GM23338 (cell line): Measurements from ENCODE around the gene SCIMP. TPM values are rescaled to one million over a fixed set of nuclear protein-coding genes. Genes with fewer than 3 reads are reported as not detected.

Source experiments
- ATAC-seq: fragments of 200-7000 bp; cut with Tn5 transposase; 3 replicates; pipeline ENCODE4 v1.9.1; 2020
- DNase-seq: peaks from one replicate; pipeline ENCODE4 v3.0.0-alpha.2; 2015; ENCODE audit warnings: low spot score
- H2AFZ ChIP-seq: fragments of 200-600 bp; sonication (generic); 2 replicates; pipeline ENCODE4 v1.8.0; 2016; ENCODE audit warnings: antibody characterized with exemption, mild to moderate bottlenecking, moderate library complexity
- H3F3A ChIP-seq: fragments of 200-600 bp; sonication (generic); replicated peaks from 2 replicates; pipeline ENCODE4 v1.8.0; 2017; ENCODE audit warnings: antibody characterized with exemption, mixed run types, low read depth
- H3K27ac ChIP-seq: fragments of 200-600 bp; sonication (generic); 2 replicates; pipeline ENCODE4 v1.6.1; 2016; ENCODE audit warnings: low read depth
- H3K27me3 ChIP-seq: fragments of 200-600 bp; sonication (generic); 2 replicates; pipeline ENCODE4 v1.8.0; 2016; ENCODE audit warnings: mild to moderate bottlenecking, mixed run types, moderate library complexity; ENCODE audit not compliant: insufficient read depth
- H3K36me3 ChIP-seq: fragments of 200-600 bp; sonication (generic); 2 replicates; pipeline ENCODE4 v1.8.0; 2016; ENCODE audit warnings: mild to moderate bottlenecking; ENCODE audit not compliant: insufficient read depth
- H3K4me1 ChIP-seq: fragments of 200-600 bp; sonication (generic); 2 replicates; pipeline ENCODE4 v1.8.0; 2016; ENCODE audit warnings: mild to moderate bottlenecking, moderate library complexity; ENCODE audit not compliant: insufficient read depth
- H3K4me2 ChIP-seq: fragments of 200-600 bp; sonication (generic); 2 replicates; pipeline ENCODE4 v1.7.1; 2017; ENCODE audit warnings: mixed run types
- H3K4me3 ChIP-seq: fragments of 200-600 bp; sonication (generic); 2 replicates; pipeline ENCODE4 v1.6.1; 2016; ENCODE audit warnings: mixed run types
- H3K79me2 ChIP-seq: fragments of 200-600 bp; sonication (generic); replicated peaks from 2 replicates; pipeline ENCODE4 v1.8.0; 2017; ENCODE audit warnings: mild to moderate bottlenecking; ENCODE audit not compliant: insufficient read depth
- H3K9me2 ChIP-seq: fragments of 200-600 bp; sonication (generic); 2 replicates; pipeline ENCODE4 v1.8.0; 2017; ENCODE audit not compliant: insufficient read depth
- H4K20me1 ChIP-seq: fragments of 200-600 bp; sonication (generic); replicated peaks from 2 replicates; pipeline ENCODE4 v1.8.0; 2017; ENCODE audit warnings: mild to moderate bottlenecking; ENCODE audit not compliant: insufficient read depth
- H3K27ac Mint-ChIP-seq: 2 replicates; pipeline ENCODE4 v1.8.0; 2020; ENCODE audit warnings: inconsistent platforms, mild to moderate bottlenecking, moderate library complexity, mixed read lengths
- H3K27me3 Mint-ChIP-seq: 3 replicates; pipeline ENCODE4 v1.8.0; 2022; ENCODE audit warnings: low read depth, mild to moderate bottlenecking, moderate library complexity, mixed read lengths, inconsistent platforms; ENCODE audit not compliant: insufficient read depth, poor library complexity
- H3K36me3 Mint-ChIP-seq: 3 replicates; pipeline ENCODE4 v1.8.0; 2021; ENCODE audit warnings: low read depth, mild to moderate bottlenecking, inconsistent platforms, moderate library complexity, mixed read lengths
- H3K4me1 Mint-ChIP-seq: 3 replicates; pipeline ENCODE4 v1.8.0; 2020; ENCODE audit warnings: mild to moderate bottlenecking, inconsistent platforms, mixed read lengths
- H3K4me3 Mint-ChIP-seq: 3 replicates; pipeline ENCODE4 v1.8.0; 2021; ENCODE audit warnings: moderate library complexity, mild to moderate bottlenecking, inconsistent platforms, mixed read lengths
- H3K9me3 Mint-ChIP-seq: 3 replicates; pipeline ENCODE4 v1.8.0; 2020; ENCODE audit warnings: moderate library complexity, mild to moderate bottlenecking, inconsistent platforms, mixed read lengths
- CREB1 ChIP-seq: fragments of 250-450 bp; sonication (Bioruptor Pico); IDR thresholded peaks from 2 replicates; pipeline ENCODE4 v1.5.0; 2020; ENCODE audit warnings: low read depth, mild to moderate bottlenecking, moderate library complexity
- EZH2 ChIP-seq: fragments of 200-600 bp; sonication (generic); IDR thresholded peaks from one replicate; pipeline ENCODE4 v1.8.0; 2017; ENCODE audit warnings: antibody characterized with exemption, mild to moderate bottlenecking, low read depth; ENCODE audit not compliant: unreplicated experiment
- EZH2phosphoT487 ChIP-seq: fragments of 200-600 bp; sonication (generic); IDR thresholded peaks from one replicate; pipeline ENCODE4 v1.8.1; 2018; ENCODE audit warnings: antibody characterized with exemption; ENCODE audit not compliant: unreplicated experiment
- JUNB ChIP-seq: IDR thresholded peaks from one replicate; pipeline ENCODE4 v1.6.1; 2016; ENCODE audit warnings: antibody characterized with exemption; ENCODE audit not compliant: unreplicated experiment
- NANOG ChIP-seq: IDR thresholded peaks from 2 replicates; pipeline ENCODE4 v1.6.1; 2016; ENCODE audit warnings: antibody characterized with exemption, borderline replicate concordance
- POLR2AphosphoS5 ChIP-seq: IDR thresholded peaks from 2 replicates; pipeline ENCODE4 v1.6.1; 2016; ENCODE audit warnings: antibody characterized with exemption, low read depth
- STAT1 ChIP-seq: IDR thresholded peaks from one replicate; pipeline ENCODE4 v1.6.1; 2016; ENCODE audit warnings: antibody characterized with exemption; ENCODE audit not compliant: unreplicated experiment
- ZNF114 ChIP-seq: fragments of 250-450 bp; sonication (Bioruptor Pico); IDR thresholded peaks from 2 replicates; pipeline ENCODE4 v1.5.0; 2020; ENCODE audit warnings: mild to moderate bottlenecking, moderate library complexity
- ZNF331 ChIP-seq: fragments of 250-450 bp; sonication (Bioruptor Pico); IDR thresholded peaks from 2 replicates; pipeline ENCODE4 v1.5.0; 2020; ENCODE audit warnings: low read depth, mild to moderate bottlenecking, moderate library complexity
- polyA plus RNA-seq: library from polyadenylated mRNA; unstranded; fragments of >200 nt; fragmentation: Nextera tagmentation; extraction: Ambion mirVana; gene quantifications from 2 replicates; pipeline ENCODE4 v1.2.1, GENCODE V29; 2016
- total RNA-seq: library from RNA; depleted of rRNA; stranded (reverse); fragments of >200 nt; shearing (Covaris generic); gene quantifications from 2 replicates; pipeline ENCODE4 v1.2.3, GENCODE V29; 2014
- TF ChIP-seq, protein P1 (sequence below): IDR thresholded peaks from one replicate; pipeline ENCODE4 v1.6.1; 2018; ENCODE audit warnings: antibody characterized with exemption; ENCODE audit not compliant: unreplicated experiment
- TF ChIP-seq, protein P2 (sequence below): fragments of 250-450 bp; sonication (Bioruptor Pico); IDR thresholded peaks from 2 replicates; pipeline ENCODE4 v1.5.0; 2020; ENCODE audit warnings: mild to moderate bottlenecking, moderate library complexity
- TF ChIP-seq, protein P3 (sequence below): IDR thresholded peaks from 2 replicates; pipeline ENCODE4 v1.6.1; 2016; ENCODE audit warnings: antibody characterized with exemption
- TF ChIP-seq, protein P4 (sequence below), 2 experiments: fragments of 200-600 bp in 1 of 2; sonication (generic) in 1 of 2; conservative IDR thresholded peaks; 2 replicates each; pipeline versions ENCODE4 v1.5.1 to v1.6.1; 2016 to 2017; ENCODE audit warnings: antibody characterized with exemption in 2 of 2, low read depth in 2 of 2, mild to moderate bottlenecking in 2 of 2, moderate library complexity in 1 of 2

The SCIMP gene
- total and polyA plus RNA-seq, 2 experiments from 2014 or later: 0.36 TPM; not detected in 1

DNA sequence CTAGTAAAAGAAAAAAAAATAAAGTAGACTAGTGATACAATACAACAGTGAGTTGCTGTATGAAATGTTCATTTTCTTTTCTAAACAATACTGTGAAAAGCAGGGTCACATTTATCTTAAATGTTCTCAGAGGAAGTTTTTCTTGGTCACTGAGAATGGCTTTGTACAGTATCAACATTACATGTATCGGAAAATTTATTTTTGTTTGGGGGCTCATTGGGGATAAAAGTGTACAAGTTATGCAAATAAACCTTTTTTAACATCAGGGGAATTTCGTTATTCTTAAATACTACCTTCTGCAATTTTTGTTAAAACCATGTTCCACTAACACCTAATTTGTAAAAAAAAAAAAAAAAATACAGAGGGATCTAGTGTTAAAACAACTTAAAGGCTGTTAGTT lies 34.3 kb downstream of the SCIMP start:
- Mint-ChIP-seq H3K36me3 (no peaks in the 10 kb centered on the region), H3K4me3 (no peak overlapping the region), H3K9me3 (peaks cover 5% of the 10 kb centered on the region), H3K27me3 (peaks cover 3% of the 10 kb centered on the region), H3K4me1 (no peaks in the 10 kb centered on the region; the same call in 2 of the 3 replicates), H3K27ac (no peak overlapping the region)
- DNase-seq (no peak), ATAC-seq (no peak)
- Histone ChIP-seq H3K4me1 (no peaks in the 10 kb centered on the region), H3F3A (no peaks in the 10 kb centered on the region), H3K36me3 (no peaks in the 10 kb centered on the region), H4K20me1 (no peaks in the 10 kb centered on the region), H3K27me3 (no peaks in the 10 kb centered on the region), H3K27ac (no peak overlapping the region), H3K79me2 (no peaks in the 10 kb centered on the region), H3K4me2 (no peak overlapping the region), H2AFZ (no peak overlapping the region), H3K4me3 (no peak overlapping the region), H3K9me2 (no peaks in the 10 kb centered on the region)
- TF ChIP-seq, protein P1, sequence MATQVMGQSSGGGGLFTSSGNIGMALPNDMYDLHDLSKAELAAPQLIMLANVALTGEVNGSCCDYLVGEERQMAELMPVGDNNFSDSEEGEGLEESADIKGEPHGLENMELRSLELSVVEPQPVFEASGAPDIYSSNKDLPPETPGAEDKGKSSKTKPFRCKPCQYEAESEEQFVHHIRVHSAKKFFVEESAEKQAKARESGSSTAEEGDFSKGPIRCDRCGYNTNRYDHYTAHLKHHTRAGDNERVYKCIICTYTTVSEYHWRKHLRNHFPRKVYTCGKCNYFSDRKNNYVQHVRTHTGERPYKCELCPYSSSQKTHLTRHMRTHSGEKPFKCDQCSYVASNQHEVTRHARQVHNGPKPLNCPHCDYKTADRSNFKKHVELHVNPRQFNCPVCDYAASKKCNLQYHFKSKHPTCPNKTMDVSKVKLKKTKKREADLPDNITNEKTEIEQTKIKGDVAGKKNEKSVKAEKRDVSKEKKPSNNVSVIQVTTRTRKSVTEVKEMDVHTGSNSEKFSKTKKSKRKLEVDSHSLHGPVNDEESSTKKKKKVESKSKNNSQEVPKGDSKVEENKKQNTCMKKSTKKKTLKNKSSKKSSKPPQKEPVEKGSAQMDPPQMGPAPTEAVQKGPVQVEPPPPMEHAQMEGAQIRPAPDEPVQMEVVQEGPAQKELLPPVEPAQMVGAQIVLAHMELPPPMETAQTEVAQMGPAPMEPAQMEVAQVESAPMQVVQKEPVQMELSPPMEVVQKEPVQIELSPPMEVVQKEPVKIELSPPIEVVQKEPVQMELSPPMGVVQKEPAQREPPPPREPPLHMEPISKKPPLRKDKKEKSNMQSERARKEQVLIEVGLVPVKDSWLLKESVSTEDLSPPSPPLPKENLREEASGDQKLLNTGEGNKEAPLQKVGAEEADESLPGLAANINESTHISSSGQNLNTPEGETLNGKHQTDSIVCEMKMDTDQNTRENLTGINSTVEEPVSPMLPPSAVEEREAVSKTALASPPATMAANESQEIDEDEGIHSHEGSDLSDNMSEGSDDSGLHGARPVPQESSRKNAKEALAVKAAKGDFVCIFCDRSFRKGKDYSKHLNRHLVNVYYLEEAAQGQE: no peak
- TF ChIP-seq, protein P2, sequence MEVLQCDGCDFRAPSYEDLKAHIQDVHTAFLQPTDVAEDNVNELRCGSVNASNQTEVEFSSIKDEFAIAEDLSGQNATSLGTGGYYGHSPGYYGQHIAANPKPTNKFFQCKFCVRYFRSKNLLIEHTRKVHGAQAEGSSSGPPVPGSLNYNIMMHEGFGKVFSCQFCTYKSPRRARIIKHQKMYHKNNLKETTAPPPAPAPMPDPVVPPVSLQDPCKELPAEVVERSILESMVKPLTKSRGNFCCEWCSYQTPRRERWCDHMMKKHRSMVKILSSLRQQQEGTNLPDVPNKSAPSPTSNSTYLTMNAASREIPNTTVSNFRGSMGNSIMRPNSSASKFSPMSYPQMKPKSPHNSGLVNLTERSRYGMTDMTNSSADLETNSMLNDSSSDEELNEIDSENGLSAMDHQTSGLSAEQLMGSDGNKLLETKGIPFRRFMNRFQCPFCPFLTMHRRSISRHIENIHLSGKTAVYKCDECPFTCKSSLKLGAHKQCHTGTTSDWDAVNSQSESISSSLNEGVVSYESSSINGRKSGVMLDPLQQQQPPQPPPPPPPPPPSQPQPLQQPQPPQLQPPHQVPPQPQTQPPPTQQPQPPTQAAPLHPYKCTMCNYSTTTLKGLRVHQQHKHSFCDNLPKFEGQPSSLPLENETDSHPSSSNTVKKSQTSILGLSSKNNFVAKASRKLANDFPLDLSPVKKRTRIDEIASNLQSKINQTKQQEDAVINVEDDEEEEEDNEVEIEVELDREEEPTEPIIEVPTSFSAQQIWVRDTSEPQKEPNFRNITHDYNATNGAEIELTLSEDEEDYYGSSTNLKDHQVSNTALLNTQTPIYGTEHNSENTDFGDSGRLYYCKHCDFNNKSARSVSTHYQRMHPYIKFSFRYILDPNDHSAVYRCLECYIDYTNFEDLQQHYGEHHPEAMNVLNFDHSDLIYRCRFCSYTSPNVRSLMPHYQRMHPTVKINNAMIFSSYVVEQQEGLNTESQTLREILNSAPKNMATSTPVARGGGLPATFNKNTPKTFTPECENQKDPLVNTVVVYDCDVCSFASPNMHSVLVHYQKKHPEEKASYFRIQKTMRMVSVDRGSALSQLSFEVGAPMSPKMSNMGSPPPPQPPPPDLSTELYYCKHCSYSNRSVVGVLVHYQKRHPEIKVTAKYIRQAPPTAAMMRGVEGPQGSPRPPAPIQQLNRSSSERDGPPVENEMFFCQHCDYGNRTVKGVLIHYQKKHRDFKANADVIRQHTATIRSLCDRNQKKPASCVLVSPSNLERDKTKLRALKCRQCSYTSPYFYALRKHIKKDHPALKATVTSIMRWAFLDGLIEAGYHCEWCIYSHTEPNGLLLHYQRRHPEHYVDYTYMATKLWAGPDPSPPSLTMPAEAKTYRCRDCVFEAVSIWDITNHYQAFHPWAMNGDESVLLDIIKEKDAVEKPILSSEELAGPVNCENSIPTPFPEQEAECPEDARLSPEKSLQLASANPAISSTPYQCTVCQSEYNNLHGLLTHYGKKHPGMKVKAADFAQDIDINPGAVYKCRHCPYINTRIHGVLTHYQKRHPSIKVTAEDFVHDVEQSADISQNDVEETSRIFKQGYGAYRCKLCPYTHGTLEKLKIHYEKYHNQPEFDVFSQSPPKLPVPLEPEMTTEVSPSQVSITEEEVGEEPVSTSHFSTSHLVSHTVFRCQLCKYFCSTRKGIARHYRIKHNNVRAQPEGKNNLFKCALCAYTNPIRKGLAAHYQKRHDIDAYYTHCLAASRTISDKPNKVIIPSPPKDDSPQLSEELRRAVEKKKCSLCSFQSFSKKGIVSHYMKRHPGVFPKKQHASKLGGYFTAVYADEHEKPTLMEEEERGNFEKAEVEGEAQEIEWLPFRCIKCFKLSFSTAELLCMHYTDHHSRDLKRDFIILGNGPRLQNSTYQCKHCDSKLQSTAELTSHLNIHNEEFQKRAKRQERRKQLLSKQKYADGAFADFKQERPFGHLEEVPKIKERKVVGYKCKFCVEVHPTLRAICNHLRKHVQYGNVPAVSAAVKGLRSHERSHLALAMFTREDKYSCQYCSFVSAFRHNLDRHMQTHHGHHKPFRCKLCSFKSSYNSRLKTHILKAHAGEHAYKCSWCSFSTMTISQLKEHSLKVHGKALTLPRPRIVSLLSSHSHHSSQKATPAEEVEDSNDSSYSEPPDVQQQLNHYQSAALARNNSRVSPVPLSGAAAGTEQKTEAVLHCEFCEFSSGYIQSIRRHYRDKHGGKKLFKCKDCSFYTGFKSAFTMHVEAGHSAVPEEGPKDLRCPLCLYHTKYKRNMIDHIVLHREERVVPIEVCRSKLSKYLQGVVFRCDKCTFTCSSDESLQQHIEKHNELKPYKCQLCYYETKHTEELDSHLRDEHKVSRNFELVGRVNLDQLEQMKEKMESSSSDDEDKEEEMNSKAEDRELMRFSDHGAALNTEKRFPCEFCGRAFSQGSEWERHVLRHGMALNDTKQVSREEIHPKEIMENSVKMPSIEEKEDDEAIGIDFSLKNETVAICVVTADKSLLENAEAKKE (CRISPR knock-in tag): no peak
- TF ChIP-seq EZH2phosphoT487 (no peak), ZNF114 (CRISPR knock-in tag) (no peak), POLR2AphosphoS5 (no peak), CREB1 (CRISPR knock-in tag) (no peak), EZH2 (no peak), STAT1 (no peak), ZNF331 (CRISPR knock-in tag) (no peak), NANOG (no peak), JUNB (no peak)
- TF ChIP-seq, protein P3, sequence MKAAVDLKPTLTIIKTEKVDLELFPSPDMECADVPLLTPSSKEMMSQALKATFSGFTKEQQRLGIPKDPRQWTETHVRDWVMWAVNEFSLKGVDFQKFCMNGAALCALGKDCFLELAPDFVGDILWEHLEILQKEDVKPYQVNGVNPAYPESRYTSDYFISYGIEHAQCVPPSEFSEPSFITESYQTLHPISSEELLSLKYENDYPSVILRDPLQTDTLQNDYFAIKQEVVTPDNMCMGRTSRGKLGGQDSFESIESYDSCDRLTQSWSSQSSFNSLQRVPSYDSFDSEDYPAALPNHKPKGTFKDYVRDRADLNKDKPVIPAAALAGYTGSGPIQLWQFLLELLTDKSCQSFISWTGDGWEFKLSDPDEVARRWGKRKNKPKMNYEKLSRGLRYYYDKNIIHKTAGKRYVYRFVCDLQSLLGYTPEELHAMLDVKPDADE: no peak
- TF ChIP-seq, protein P4, sequence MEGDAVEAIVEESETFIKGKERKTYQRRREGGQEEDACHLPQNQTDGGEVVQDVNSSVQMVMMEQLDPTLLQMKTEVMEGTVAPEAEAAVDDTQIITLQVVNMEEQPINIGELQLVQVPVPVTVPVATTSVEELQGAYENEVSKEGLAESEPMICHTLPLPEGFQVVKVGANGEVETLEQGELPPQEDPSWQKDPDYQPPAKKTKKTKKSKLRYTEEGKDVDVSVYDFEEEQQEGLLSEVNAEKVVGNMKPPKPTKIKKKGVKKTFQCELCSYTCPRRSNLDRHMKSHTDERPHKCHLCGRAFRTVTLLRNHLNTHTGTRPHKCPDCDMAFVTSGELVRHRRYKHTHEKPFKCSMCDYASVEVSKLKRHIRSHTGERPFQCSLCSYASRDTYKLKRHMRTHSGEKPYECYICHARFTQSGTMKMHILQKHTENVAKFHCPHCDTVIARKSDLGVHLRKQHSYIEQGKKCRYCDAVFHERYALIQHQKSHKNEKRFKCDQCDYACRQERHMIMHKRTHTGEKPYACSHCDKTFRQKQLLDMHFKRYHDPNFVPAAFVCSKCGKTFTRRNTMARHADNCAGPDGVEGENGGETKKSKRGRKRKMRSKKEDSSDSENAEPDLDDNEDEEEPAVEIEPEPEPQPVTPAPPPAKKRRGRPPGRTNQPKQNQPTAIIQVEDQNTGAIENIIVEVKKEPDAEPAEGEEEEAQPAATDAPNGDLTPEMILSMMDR (conservative IDR thresholded peaks at IDR 0.05; ENCODE audit: low read depth in 2 of 2): no peak
